ENCODE results near the gene IGSF3.

Gene IGSF3

DNA sequence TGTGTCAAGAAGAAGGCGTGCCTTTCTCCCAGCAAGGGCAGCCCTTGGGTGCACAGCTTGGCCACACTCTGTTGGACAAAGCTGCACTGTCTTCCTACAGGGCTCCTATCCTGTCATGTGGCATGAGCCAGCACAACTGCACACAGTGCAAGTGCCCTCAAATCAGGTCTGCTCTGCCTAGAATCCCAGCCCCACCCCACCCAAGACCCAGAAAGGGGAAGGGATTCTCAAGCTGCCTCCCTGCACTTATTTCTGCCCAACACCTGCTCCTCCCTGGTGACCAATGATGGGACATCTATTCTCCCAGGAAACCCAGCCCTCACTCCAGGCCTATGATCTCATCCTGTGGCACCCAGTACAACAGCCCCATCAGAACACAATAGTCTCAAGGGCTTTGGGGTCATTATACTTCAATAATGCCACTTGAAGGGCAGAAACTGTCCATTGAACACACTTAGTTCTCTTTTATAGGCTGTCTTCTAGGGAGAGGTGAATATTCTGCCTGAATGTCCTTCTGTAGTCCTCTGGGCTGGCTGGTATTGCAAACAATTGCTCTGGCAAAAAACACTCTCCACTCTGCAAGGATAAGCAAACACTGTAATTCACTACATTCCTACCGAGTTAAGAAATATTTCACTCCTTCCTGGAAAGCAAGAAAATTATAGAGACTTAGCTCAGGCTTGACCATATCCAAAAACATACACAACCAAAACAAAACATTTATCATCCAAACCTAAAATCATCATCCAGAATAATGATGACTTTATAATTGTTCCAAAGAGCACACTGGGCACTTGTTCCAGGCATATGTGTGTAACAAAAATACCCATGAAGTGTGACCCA, 43.1 kb upstream of the IGSF3 start:
- Histone ChIP-seq H3K4me3 (ENCODE audit: low read depth, low read length) (no peak overlapping the region), H3K36me3 (replicated peaks) (no peaks in the 10 kb centered on the region), H3K27ac (no peak overlapping the region), H3K27me3 (replicated peaks) (no peaks in the 10 kb centered on the region)
- no peak for DNase-seq
- in situ Hi-C loops (cut with HindIII; ENCODE audit: low pct_ligation_motif_present, low sequenced_read_pairs) = no loop called here
- TF ChIP-seq, protein P1, sequence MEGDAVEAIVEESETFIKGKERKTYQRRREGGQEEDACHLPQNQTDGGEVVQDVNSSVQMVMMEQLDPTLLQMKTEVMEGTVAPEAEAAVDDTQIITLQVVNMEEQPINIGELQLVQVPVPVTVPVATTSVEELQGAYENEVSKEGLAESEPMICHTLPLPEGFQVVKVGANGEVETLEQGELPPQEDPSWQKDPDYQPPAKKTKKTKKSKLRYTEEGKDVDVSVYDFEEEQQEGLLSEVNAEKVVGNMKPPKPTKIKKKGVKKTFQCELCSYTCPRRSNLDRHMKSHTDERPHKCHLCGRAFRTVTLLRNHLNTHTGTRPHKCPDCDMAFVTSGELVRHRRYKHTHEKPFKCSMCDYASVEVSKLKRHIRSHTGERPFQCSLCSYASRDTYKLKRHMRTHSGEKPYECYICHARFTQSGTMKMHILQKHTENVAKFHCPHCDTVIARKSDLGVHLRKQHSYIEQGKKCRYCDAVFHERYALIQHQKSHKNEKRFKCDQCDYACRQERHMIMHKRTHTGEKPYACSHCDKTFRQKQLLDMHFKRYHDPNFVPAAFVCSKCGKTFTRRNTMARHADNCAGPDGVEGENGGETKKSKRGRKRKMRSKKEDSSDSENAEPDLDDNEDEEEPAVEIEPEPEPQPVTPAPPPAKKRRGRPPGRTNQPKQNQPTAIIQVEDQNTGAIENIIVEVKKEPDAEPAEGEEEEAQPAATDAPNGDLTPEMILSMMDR (IDR thresholded peaks at IDR 0.05; ENCODE audit: low read depth, low read length, missing control alignments) = no peak

DNA sequence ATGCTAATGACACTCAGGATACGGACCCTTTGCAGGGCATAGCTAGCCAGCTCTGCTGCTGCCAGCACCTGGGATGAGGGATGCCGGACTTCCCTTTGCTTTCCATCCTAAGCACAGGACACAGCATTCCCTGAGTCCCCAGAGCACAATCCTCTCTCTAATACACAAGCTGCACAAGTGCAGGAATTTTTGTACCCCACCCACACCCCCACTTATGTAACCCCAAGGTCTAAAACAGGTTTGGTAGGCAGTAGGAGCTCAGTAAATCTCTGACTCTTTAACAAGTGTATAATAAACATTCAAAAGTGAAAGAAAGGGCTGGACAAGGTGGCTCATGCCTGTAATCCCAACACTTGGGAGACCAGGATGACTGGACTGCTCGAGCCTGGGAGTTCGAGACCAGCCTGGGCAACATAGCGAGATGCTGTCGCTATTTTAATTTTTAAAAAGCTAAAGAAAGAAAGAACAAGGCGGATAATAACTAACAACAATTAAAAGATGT, 42.2 kb upstream of the IGSF3 start:
- Histone ChIP-seq H3K36me3 (replicated peaks) (no peaks in the 10 kb centered on the region), H3K4me3 (ENCODE audit: low read depth, low read length) (no peak overlapping the region), H3K27ac (no peak overlapping the region), H3K27me3 (replicated peaks) (no peaks in the 10 kb centered on the region)
- no peak for DNase-seq
- in situ Hi-C loops (cut with HindIII; ENCODE audit: low pct_ligation_motif_present, low sequenced_read_pairs) = no loop called here
- TF ChIP-seq, protein P1 (IDR thresholded peaks at IDR 0.05; ENCODE audit: low read depth, low read length, missing control alignments) = no peak

DNA sequence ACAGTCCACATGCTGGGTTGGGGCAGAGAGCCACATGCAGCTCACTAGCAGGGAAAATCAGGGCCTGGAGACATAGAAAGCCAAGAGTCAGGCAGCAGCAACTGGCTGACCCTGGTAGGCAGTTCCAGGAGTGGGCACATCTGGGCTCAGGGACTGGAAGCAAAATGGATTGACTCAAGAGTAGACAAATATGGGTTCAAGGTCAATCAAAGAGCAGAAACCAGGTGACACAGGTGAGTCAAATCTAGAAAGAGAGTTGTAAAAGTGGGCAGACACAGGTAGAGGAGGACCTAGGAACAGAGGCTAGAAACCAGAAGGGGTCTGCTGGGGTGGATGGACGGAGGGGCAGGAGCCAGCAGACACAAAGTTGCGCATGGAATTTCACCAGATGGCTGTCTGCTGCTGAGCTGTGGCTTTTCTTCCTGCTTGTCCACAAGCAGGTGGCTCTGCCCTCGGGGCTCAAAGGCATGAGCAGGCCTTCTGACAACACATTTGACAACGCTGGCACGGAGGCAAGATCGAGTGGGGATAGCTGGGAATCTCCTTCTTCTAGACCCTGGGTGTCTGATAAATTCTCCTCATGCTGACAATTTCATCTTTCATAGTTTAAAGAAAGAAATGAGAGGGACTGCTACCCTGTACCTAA, 40.8 kb upstream of the IGSF3 start:
- H3K4me3 ChIP-seq (ENCODE audit: low read depth, low read length) = no peak overlapping the region
- in situ Hi-C loops (cut with HindIII; ENCODE audit: low pct_ligation_motif_present, low sequenced_read_pairs) = no loop called here
- H3K27ac ChIP-seq = no peak overlapping the region
- TF ChIP-seq, protein P1 (IDR thresholded peaks at IDR 0.05; ENCODE audit: low read depth, low read length, missing control alignments) = no peak
- DNase-seq = no peak
- no peaks in the 10 kb centered on the region for H3K27me3 ChIP-seq (replicated peaks)
- no peaks in the 10 kb centered on the region for H3K36me3 ChIP-seq (replicated peaks)

DNA sequence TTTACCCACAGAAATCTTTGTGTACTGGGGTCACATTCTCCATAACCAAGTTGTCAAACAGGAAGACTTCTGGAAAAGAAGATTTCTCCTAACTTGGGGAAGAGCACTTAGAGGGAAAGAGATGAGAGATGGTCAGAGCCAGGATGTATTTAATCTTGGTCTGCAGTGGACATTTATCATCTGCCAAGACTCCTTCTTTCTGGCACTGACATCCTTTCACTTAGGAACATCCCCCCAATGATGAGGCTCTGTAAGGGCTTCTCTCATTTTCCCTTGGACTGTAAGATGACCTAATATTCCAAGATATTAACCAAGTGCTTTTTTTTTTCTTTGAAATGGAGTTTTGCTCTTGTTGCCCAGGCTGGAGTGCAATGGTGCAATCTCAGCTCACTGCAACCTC, 39.3 kb upstream of the IGSF3 start:
- Histone ChIP-seq H3K4me3 (ENCODE audit: low read depth, low read length) (no peak overlapping the region), H3K27me3 (replicated peaks) (no peaks in the 10 kb centered on the region), H3K27ac (no peak overlapping the region), H3K36me3 (replicated peaks) (no peaks in the 10 kb centered on the region)
- in situ Hi-C loops (cut with HindIII; ENCODE audit: low pct_ligation_motif_present, low sequenced_read_pairs) = no loop called here
- no peak for DNase-seq
- TF ChIP-seq, protein P1 (IDR thresholded peaks at IDR 0.05; ENCODE audit: low read depth, low read length, missing control alignments) = no peak

DNA sequence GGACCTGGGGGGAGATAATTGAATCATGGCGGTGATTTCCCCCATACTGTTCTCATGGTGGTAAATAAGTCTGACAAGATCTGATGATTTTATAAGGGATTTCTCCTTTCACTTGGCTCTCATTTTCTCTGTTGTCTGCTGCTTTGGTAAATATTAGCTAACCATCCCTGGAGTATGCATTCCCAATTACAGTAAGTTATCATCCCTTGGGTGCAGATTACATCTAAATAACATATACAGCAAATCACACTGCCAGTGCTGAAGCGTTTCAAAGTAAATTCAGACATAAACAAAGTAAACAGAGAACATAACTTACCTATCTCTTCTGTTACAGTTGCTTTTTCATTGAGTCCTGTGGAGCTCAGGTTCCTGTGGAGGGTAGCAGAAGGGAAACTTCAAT, 38.6 kb upstream of the IGSF3 start:
- in situ Hi-C loops (cut with HindIII; ENCODE audit: low pct_ligation_motif_present, low sequenced_read_pairs) = no loop called here
- TF ChIP-seq, protein P1 (IDR thresholded peaks at IDR 0.05; ENCODE audit: low read depth, low read length, missing control alignments) = no peak
- H3K4me3 ChIP-seq (ENCODE audit: low read depth, low read length) = no peak overlapping the region

More for the DNA sequence above, 38.6 kb upstream of the IGSF3 start:
- Histone ChIP-seq H3K36me3 (replicated peaks) (no peaks in the 10 kb centered on the region), H3K27ac (no peak overlapping the region), H3K27me3 (replicated peaks) (no peaks in the 10 kb centered on the region)
- DNase-seq = no peak

Data from brain microvascular endothelial cell (primary cell).